Measurements from ENCODE around the gene FLRT2. TPM values are rescaled to one million over a fixed set of nuclear protein-coding genes. Genes with fewer than 3 reads are reported as not detected.

The FLRT2 gene
- total RNA-seq, 1 experiment from 2014 or later, result 2.1 TPM

- no peaks in the 10 kb centered on the region for H4K20me1 ChIP-seq (ENCODE audit: insufficient read depth)
- H3K4me3 ChIP-seq, result no peak overlapping the region
- H3K9me3 ChIP-seq (ENCODE audit: insufficient read depth, low read depth), result no peaks in the 10 kb centered on the region
- H3K36me3 ChIP-seq (ENCODE audit: low read depth), result no peaks in the 10 kb centered on the region
- no peaks in the 10 kb centered on the region for H3F3A ChIP-seq (ENCODE audit: insufficient read depth, low read depth)
- TF ChIP-seq CTCF (conservative IDR thresholded peaks at IDR 0.05), result no peak
- no peak for TF ChIP-seq EZH2 (IDR thresholded peaks at IDR 0.05; ENCODE audit: low read depth)
- H3K27me3 ChIP-seq (ENCODE audit: insufficient read depth, low read depth), result no peaks in the 10 kb centered on the region
- H3K79me2 ChIP-seq (ENCODE audit: low read depth), result no peaks in the 10 kb centered on the region
- H3K4me2 ChIP-seq, result no peak overlapping the region
- no TSS peak for BruUV-seq (replicated peaks)
- no peak for DNase-seq
- intact Hi-C loops (cut with micrococcal nuclease; ENCODE audit: unreplicated experiment), result no loop called here
- no peak overlapping the region for H2AFZ ChIP-seq
- POLR2A ChIA-PET (ENCODE audit: unreplicated experiment), result no interaction called here
- CTCF ChIA-PET, result no interaction called here
- no peaks in the 10 kb centered on the region for H3K4me1 ChIP-seq (replicated peaks; ENCODE audit: insufficient read depth)
- H3K9me2 ChIP-seq (ENCODE audit: insufficient read depth), result no peaks in the 10 kb centered on the region
- no peak overlapping the region for H3K27ac ChIP-seq
These were observed 42.1 kb downstream of the FLRT2 start for GRCh38 chr14:85572011-85572410.

- TF ChIP-seq CTCF (conservative IDR thresholded peaks at IDR 0.05) (no peak), EZH2 (IDR thresholded peaks at IDR 0.05; ENCODE audit: low read depth) (no peak)
- H3K9me3 ChIP-seq (ENCODE audit: insufficient read depth, low read depth), result no peaks in the 10 kb centered on the region
- intact Hi-C loops (cut with micrococcal nuclease; ENCODE audit: unreplicated experiment), result no loop called here
- no peak overlapping the region for H3K27ac ChIP-seq
- no peak overlapping the region for H3K4me2 ChIP-seq
- no peak overlapping the region for H2AFZ ChIP-seq
- no peaks in the 10 kb centered on the region for H3K27me3 ChIP-seq (ENCODE audit: insufficient read depth, low read depth)
- no peaks in the 10 kb centered on the region for H4K20me1 ChIP-seq (ENCODE audit: insufficient read depth)
- POLR2A ChIA-PET (ENCODE audit: unreplicated experiment), result no interaction called here
- H3K9me2 ChIP-seq (ENCODE audit: insufficient read depth), result no peaks in the 10 kb centered on the region
- no peaks in the 10 kb centered on the region for H3K36me3 ChIP-seq (ENCODE audit: low read depth)
- no peaks in the 10 kb centered on the region for H3K79me2 ChIP-seq (ENCODE audit: low read depth)
- CTCF ChIA-PET, result no interaction called here
- no peaks in the 10 kb centered on the region for H3F3A ChIP-seq (ENCODE audit: insufficient read depth, low read depth)
- H3K4me3 ChIP-seq, result no peak overlapping the region
- no peak for DNase-seq
- H3K4me1 ChIP-seq (replicated peaks; ENCODE audit: insufficient read depth), result no peaks in the 10 kb centered on the region
- BruUV-seq (replicated peaks), result no TSS peak
These were observed 42.9 kb downstream of the FLRT2 start for GRCh38 chr14:85572845-85573244.

- CTCF ChIA-PET, result no interaction called here
- no peaks in the 10 kb centered on the region for H3K9me2 ChIP-seq (ENCODE audit: insufficient read depth)
- intact Hi-C loops (cut with micrococcal nuclease; ENCODE audit: unreplicated experiment), result no loop called here
- no peak overlapping the region for H2AFZ ChIP-seq
- no peaks in the 10 kb centered on the region for H3K36me3 ChIP-seq (ENCODE audit: low read depth)
- H3K9me3 ChIP-seq (ENCODE audit: insufficient read depth, low read depth), result no peaks in the 10 kb centered on the region
- POLR2A ChIA-PET (ENCODE audit: unreplicated experiment), result no interaction called here
- TF ChIP-seq CTCF (conservative IDR thresholded peaks at IDR 0.05), result no peak
- no peak for TF ChIP-seq EZH2 (IDR thresholded peaks at IDR 0.05; ENCODE audit: low read depth)
- H3F3A ChIP-seq (ENCODE audit: insufficient read depth, low read depth), result no peaks in the 10 kb centered on the region
- no peak overlapping the region for H3K27ac ChIP-seq
- H3K27me3 ChIP-seq (ENCODE audit: insufficient read depth, low read depth), result no peaks in the 10 kb centered on the region
- no peak overlapping the region for H3K4me3 ChIP-seq
- no peak overlapping the region for H3K4me2 ChIP-seq
- H3K79me2 ChIP-seq (ENCODE audit: low read depth), result no peaks in the 10 kb centered on the region
- H3K4me1 ChIP-seq (replicated peaks; ENCODE audit: insufficient read depth), result no peaks in the 10 kb centered on the region
- H4K20me1 ChIP-seq (ENCODE audit: insufficient read depth), result no peaks in the 10 kb centered on the region
- no peak for DNase-seq
- no TSS peak for BruUV-seq (replicated peaks)
These were observed 43.5 kb downstream of the FLRT2 start for GRCh38 chr14:85573406-85573805.
